HG02623 (cell line): ENCODE results near the gene C19orf33.

Source experiments
- ATAC-seq: cut with Tn5 transposase; IDR thresholded peaks from one replicate; pipeline ENCODE4 v1.9.1; 2021; ENCODE audit warnings: moderate library complexity; ENCODE audit not compliant: unreplicated experiment

C19orf33 gene

GRCh38 chr19:38278751-38279150, 25.3 kb upstream of the C19orf33 start:
- ATAC-seq, result no peak

- ATAC-seq, result no peak
Measured at GRCh38 chr19:38280030-38280921, 23.8 kb upstream of the C19orf33 start.

- ATAC-seq, result no peak
Measured at GRCh38 chr19:38281811-38282566, 22.1 kb upstream of the C19orf33 start.

- ATAC-seq, result no peak
Measured at GRCh38 chr19:38283271-38283670, 20.8 kb upstream of the C19orf33 start.

- no peak for ATAC-seq
Measured at GRCh38 chr19:38284422-38284821, 19.6 kb upstream of the C19orf33 start.

- ATAC-seq, result no peak
Measured at GRCh38 chr19:38285567-38285966, 18.5 kb upstream of the C19orf33 start.

GRCh38 chr19:38287604-38288003, 16.4 kb upstream of the C19orf33 start:
- ATAC-seq, result no peak

GRCh38 chr19:38288123-38288855, 15.8 kb upstream of the C19orf33 start:
- ATAC-seq, result no peak

GRCh38 chr19:38289955-38290354, 14.1 kb upstream of the C19orf33 start:
- ATAC-seq, result no peak

- no peak for ATAC-seq
Measured at GRCh38 chr19:38290631-38291147, 13.4 kb upstream of the C19orf33 start.

- no peak for ATAC-seq
Measured at GRCh38 chr19:38291855-38292254, 12.2 kb upstream of the C19orf33 start.

- no peak for ATAC-seq
Measured at GRCh38 chr19:38293281-38293680, 10.8 kb upstream of the C19orf33 start.

GRCh38 chr19:38294090-38294489, 10.0 kb upstream of the C19orf33 start:
- ATAC-seq, result no peak

GRCh38 chr19:38298821-38299680, 5.0 kb upstream of the C19orf33 start:
- no peak for ATAC-seq

GRCh38 chr19:38304352-38304865, 358 bp downstream of the C19orf33 start:
- no peak for ATAC-seq

- ATAC-seq, result no peak
Measured at GRCh38 chr19:38304866-38305429, 897 bp downstream of the C19orf33 start.

GRCh38 chr19:38306236-38306635, 2.2 kb downstream of the C19orf33 start:
- no peak for ATAC-seq

- no peak for ATAC-seq
Measured at GRCh38 chr19:38307076-38307475, 3.0 kb downstream of the C19orf33 start.

- no peak for ATAC-seq
Measured at GRCh38 chr19:38307597-38307996, 3.5 kb downstream of the C19orf33 start.
